Fibroblast of lung (primary cell): Measurements from ENCODE around the gene NEURL1B. TPM values are rescaled to one million over a fixed set of nuclear protein-coding genes. Genes with fewer than 3 reads are reported as not detected.

Experiments used
- DNase-seq, 2 donors: peaks; one replicate each; pipeline versions ENCODE4 v3.0.0 to v3.0.0-alpha.2; 2010; ENCODE audit warnings: low read depth in 2 of 2
- H2AFZ ChIP-seq: 2 replicates; pipeline ENCODE4 v1.5.1; 2012; ENCODE audit warnings: low read length, control low read depth, inconsistent platforms
- H3K27ac ChIP-seq: 2 replicates; pipeline ENCODE4 v1.5.1; 2011; ENCODE audit warnings: low read length, control low read depth; ENCODE audit not compliant: insufficient read depth
- H3K27me3 ChIP-seq: 2 replicates; pipeline ENCODE4 v1.5.1; 2011; ENCODE audit warnings: mild to moderate bottlenecking, low read length; ENCODE audit not compliant: control insufficient read depth, insufficient read depth
- H3K36me3 ChIP-seq: 2 replicates; pipeline ENCODE4 v1.5.1; 2011; ENCODE audit warnings: low read length; ENCODE audit not compliant: control insufficient read depth, insufficient read depth
- H3K4me1 ChIP-seq: 2 replicates; pipeline ENCODE4 v1.5.1; 2011; ENCODE audit warnings: low read length; ENCODE audit not compliant: control insufficient read depth, insufficient read depth; ENCODE audit errors: extremely low read depth
- H3K4me2 ChIP-seq: 2 replicates; pipeline ENCODE4 v1.5.1; 2011; ENCODE audit warnings: low read length, control low read depth; ENCODE audit not compliant: insufficient read depth; ENCODE audit errors: extremely low read depth
- H3K4me3 ChIP-seq, 4 experiments: fragments of 200-600 bp in 1 of 4; sonication (generic) in 1 of 4; replicated peaks in 1 of 4; 2 replicates each; pipeline ENCODE4 v1.5.1; 2011 to 2016; ENCODE audit warnings: low read length in 4 of 4, low read depth in 3 of 4, mild to moderate bottlenecking in 3 of 4, control low read depth in 2 of 4, inconsistent platforms in 1 of 4, mixed read lengths in 1 of 4; ENCODE audit not compliant: insufficient read depth in 1 of 4; ENCODE audit errors: control extremely low read depth in 1 of 4
- H3K79me2 ChIP-seq: 2 replicates; pipeline ENCODE4 v1.5.1; 2012; ENCODE audit warnings: mild to moderate bottlenecking, low read length, inconsistent platforms; ENCODE audit not compliant: control insufficient read depth, insufficient read depth
- H3K9ac ChIP-seq: 2 replicates; pipeline ENCODE4 v1.5.1; 2011; ENCODE audit warnings: mild to moderate bottlenecking, low read length, control low read depth; ENCODE audit not compliant: insufficient read depth
- H3K9me3 ChIP-seq: 2 replicates; pipeline ENCODE4 v1.5.1; 2012; ENCODE audit warnings: low read depth, low read length; ENCODE audit not compliant: control insufficient read depth, insufficient read depth
- H4K20me1 ChIP-seq: 2 replicates; pipeline ENCODE4 v1.5.1; 2011; ENCODE audit warnings: low read length; ENCODE audit not compliant: control insufficient read depth, insufficient read depth; ENCODE audit errors: extremely low read depth
- EZH2 ChIP-seq: IDR thresholded peaks from 2 replicates; pipeline ENCODE4 v1.5.1; 2012; ENCODE audit warnings: low read length, control low read depth, mild to moderate bottlenecking; ENCODE audit errors: missing control alignments
- polyA plus RNA-seq, 2 donors: library from polyadenylated mRNA; depleted of rRNA in 1 of 2; stranded (reverse) in 1 of 2; unstranded in 1 of 2; fragments of >200 nt; gene quantifications; 2 replicates each; pipeline ENCODE4 v1.2.1, GENCODE V29; 2011 to 2012; ENCODE audit warnings: missing spikeins in 1 of 2
- total RNA-seq: library from RNA; depleted of rRNA; stranded (reverse); fragments of >200 nt; gene quantifications from 2 replicates; pipeline ENCODE4 v1.2.1, GENCODE V29; 2014
- TF ChIP-seq, protein P1 (sequence below), 2 donors: IDR thresholded peaks in 1 of 2; conservative IDR thresholded peaks in 1 of 2; 1 replicate in 1 of 2; 2 replicates in 1 of 2; pipeline ENCODE4 v1.5.1; 2011 to 2012; ENCODE audit warnings: low read length in 2 of 2, control low read depth in 1 of 2, inconsistent platforms in 1 of 2, low read depth in 1 of 2, mild to moderate bottlenecking in 1 of 2

Gene NEURL1B
- total and polyA plus RNA-seq, 2 donors (not counting 1 experiment from before 2014, with no cell fraction given): 5.0 to 6.1 TPM

DNA sequence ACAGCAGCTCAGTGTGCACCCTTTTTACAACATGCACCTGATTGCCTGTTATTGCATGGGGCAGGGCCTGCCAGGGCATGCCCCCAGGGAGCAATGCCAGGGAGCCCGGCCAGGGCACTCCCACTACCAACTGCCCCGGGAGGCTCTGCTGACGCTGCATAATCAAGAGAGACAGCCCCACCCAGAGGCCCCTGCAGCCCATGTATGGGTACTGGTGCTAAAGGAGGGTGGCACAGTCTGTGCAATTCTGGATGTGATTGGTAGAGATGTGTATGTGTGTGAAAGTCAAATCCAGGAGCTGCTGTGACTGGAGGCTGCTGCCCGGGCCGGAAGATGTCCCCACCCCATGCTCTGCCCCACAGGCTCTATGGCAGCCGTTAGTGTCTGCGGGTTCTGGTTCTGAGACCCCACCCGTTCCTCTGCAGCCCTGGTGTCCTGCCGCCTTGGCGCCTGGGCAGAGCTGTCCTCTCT, 3.9 kb upstream of the NEURL1B start:
- DNase-seq: no peak
- no peaks in the 10 kb centered on the region for H3K9me3 ChIP-seq
- H3K79me2 ChIP-seq: no peaks in the 10 kb centered on the region
- no peak overlapping the region for H3K27ac ChIP-seq
- no peak overlapping the region for H2AFZ ChIP-seq
- no peaks in the 10 kb centered on the region for H3K27me3 ChIP-seq
- H4K20me1 ChIP-seq: no peaks in the 10 kb centered on the region
- H3K36me3 ChIP-seq: no peaks in the 10 kb centered on the region
- H3K4me2 ChIP-seq: no peak overlapping the region
- H3K4me1 ChIP-seq: peaks cover 2% of the 10 kb centered on the region
- H3K4me3 ChIP-seq: no peak overlapping the region
- TF ChIP-seq, protein P1, sequence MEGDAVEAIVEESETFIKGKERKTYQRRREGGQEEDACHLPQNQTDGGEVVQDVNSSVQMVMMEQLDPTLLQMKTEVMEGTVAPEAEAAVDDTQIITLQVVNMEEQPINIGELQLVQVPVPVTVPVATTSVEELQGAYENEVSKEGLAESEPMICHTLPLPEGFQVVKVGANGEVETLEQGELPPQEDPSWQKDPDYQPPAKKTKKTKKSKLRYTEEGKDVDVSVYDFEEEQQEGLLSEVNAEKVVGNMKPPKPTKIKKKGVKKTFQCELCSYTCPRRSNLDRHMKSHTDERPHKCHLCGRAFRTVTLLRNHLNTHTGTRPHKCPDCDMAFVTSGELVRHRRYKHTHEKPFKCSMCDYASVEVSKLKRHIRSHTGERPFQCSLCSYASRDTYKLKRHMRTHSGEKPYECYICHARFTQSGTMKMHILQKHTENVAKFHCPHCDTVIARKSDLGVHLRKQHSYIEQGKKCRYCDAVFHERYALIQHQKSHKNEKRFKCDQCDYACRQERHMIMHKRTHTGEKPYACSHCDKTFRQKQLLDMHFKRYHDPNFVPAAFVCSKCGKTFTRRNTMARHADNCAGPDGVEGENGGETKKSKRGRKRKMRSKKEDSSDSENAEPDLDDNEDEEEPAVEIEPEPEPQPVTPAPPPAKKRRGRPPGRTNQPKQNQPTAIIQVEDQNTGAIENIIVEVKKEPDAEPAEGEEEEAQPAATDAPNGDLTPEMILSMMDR (conservative IDR thresholded peaks at IDR 0.05 in 1 of 2, IDR thresholded peaks at IDR 0.05 in 1 of 2; ENCODE audit: low read depth in 1 of 2, low read length in 2 of 2): no peak
- TF ChIP-seq EZH2: no peak
- no peak overlapping the region for H3K9ac ChIP-seq

DNA sequence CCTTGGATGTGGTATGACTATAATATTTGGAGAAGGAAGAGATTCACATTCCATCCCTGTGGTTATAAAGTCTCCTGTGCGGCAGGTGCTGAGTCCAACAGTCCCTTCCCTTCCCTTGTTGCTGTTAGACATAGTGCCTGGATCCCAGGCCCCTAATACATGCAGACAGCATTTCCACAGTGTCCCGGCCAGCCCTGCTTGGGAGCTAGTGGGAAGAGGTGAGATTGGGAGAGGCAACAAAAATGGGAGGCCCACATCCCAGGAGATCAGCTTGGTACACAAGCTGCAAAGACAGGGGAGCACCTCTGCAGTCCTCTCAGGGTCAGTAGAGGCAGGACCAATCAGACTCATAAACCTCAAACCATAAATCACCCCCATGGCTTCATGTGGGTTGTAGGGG, 3.3 kb upstream of the NEURL1B start:
- Histone ChIP-seq H3K36me3 (no peaks in the 10 kb centered on the region), H3K9me3 (no peaks in the 10 kb centered on the region), H3K27ac (no peak overlapping the region), H3K4me2 (no peak overlapping the region), H3K27me3 (no peaks in the 10 kb centered on the region), H3K4me1 (peaks cover 3% of the 10 kb centered on the region), H3K79me2 (no peaks in the 10 kb centered on the region), H3K9ac (no peak overlapping the region), H2AFZ (no peak overlapping the region), H3K4me3 (no peak overlapping the region), H4K20me1 (no peaks in the 10 kb centered on the region)
- TF ChIP-seq EZH2: no peak
- TF ChIP-seq, protein P1 (conservative IDR thresholded peaks at IDR 0.05 in 1 of 2, IDR thresholded peaks at IDR 0.05 in 1 of 2; ENCODE audit: low read depth in 1 of 2, low read length in 2 of 2): no peak
- no peak for DNase-seq

DNA sequence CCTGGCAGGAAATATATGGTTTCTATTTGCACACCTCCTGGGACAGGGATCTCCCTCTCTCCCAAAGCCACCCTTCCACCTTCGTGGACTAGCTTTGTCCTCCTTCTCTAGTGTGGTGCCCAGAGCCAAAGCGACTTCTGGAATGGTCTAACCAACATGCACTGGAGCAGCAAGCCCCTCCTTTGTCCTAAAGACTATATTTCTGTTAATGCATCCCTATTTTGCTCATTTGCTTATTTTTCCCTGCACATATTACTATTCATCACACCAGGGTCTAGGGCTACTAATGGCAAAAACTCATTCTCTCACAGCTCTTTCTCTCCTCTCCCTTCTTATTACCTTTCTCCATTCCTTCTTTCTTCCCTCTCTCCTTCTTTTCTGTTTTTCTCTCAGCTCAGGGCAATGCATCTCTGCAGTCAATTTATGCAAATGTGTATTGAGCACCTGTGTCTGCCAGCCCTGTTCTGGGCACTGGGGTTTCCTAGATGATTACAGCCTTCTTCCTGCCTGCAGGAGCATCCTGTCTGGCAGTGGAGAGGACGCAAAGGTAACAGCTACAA, 2.8 kb upstream of the NEURL1B start:
- Histone ChIP-seq H3K9me3 (no peaks in the 10 kb centered on the region), H3K27me3 (no peaks in the 10 kb centered on the region), H3K4me2 (no peak overlapping the region), H3K36me3 (no peaks in the 10 kb centered on the region), H3K4me1 (peaks cover 6% of the 10 kb centered on the region), H3K4me3 (no peak overlapping the region), H3K9ac (no peak overlapping the region), H3K27ac (no peak overlapping the region), H3K79me2 (peaks cover under 1% of the 10 kb centered on the region), H4K20me1 (no peaks in the 10 kb centered on the region), H2AFZ (no peak overlapping the region)
- TF ChIP-seq, protein P1 (conservative IDR thresholded peaks at IDR 0.05 in 1 of 2, IDR thresholded peaks at IDR 0.05 in 1 of 2; ENCODE audit: low read depth in 1 of 2, low read length in 2 of 2): no peak
- no peak for TF ChIP-seq EZH2
- no peak for DNase-seq
